ENCODE measurements around the gene ZNG1C. TPM values are rescaled to one million over a fixed set of nuclear protein-coding genes. Genes with fewer than 3 reads are reported as not detected.
"Not testable (repeated sequence)": the region's sequence is repeated elsewhere in the genome, so short reads cannot be mapped to it uniquely, and the experiment has no call there.

Gene ZNG1C
- total RNA-seq, 3 donors from 2014 or later (not counting 1 experiment from before 2014, with no cell fraction given) = 7.0 to 17.0 (median 13.5) TPM

DNA sequence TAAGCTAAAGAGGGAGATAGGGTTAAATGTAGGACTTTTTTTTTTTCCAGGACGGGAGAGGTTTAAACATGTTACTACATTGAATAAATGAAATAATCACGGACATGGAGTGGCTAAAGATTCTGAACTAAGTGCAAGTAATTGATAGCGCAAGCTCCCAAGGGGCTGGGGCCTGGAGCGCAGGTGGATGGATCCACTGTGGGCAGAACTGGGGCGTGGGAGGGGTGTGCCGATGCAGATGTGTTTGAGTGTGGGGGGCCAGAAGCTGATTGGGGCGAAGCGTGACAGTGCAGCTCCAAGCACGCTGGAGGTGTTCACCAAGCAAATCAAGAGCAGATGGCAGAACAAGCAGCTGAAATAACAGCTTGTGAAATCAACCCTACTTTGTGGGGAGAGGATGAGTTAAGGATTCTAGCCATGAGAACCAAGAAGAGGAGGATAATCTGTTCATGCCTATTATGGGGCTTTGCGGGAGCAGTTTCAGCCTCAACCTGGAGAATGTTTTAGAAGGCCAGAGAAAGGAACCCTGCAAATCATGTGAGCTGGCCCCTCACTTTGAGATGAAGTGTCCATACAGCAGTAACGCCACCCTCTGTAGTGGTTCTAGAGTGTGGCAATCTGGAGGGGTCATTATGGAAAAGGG is 88.9 kb downstream of the ZNG1C start:
- H3K4me3 ChIP-seq (ENCODE audit: low read length); intact Hi-C loops (cut with micrococcal nuclease); H3K9me3 ChIP-seq (ENCODE audit: control insufficient read depth, insufficient read depth, low read length); H3K4me1 Mint-ChIP-seq; DNase-seq; H3K27me3 Mint-ChIP-seq (ENCODE audit: low read depth in 2 of 2); H3K36me3 ChIP-seq (ENCODE audit: control insufficient read depth, insufficient read depth, low read length); H3K27ac Mint-ChIP-seq; ATAC-seq; H3K27me3 ChIP-seq (ENCODE audit: control insufficient read depth, insufficient read depth, low read length); H3K4me1 ChIP-seq (ENCODE audit: control insufficient read depth, insufficient read depth, low read length); H3K36me3 Mint-ChIP-seq; H3K4me3 Mint-ChIP-seq; H3K9me3 Mint-ChIP-seq; H3K27ac ChIP-seq (ENCODE audit: low read length): not testable (repeated sequence)
- WGBS (ENCODE audit: insufficient coverage) = 93% methylated on average over 4 of the region's 11 CpGs

DNA sequence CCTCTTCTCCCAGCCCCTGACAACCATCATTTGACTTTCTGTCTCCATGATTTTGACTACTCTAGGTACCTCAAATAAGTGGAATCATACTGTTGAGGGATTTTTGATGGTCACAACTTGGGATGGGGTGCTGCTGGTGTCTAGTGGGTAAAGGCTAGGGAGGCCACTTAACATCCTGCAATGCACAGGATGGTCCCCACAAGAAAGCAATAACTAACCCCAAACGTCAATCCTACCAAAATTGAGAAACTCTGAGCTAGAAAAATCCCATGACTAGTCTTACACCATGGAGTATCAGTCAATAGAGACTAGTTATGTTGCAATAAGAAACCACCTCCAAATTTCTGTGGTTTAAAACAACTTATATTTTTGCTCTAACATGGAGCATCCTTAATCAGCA is 90.3 kb downstream of the ZNG1C start:
- H3K27me3 Mint-ChIP-seq (ENCODE audit: low read depth in 2 of 2); H3K9me3 ChIP-seq (ENCODE audit: control insufficient read depth, insufficient read depth, low read length); H3K9me3 Mint-ChIP-seq; ATAC-seq; H3K4me1 Mint-ChIP-seq; H3K27me3 ChIP-seq (ENCODE audit: control insufficient read depth, insufficient read depth, low read length); H3K27ac Mint-ChIP-seq; H3K4me3 Mint-ChIP-seq; H3K27ac ChIP-seq (ENCODE audit: low read length); intact Hi-C loops (cut with micrococcal nuclease); H3K4me3 ChIP-seq (ENCODE audit: low read length); H3K36me3 Mint-ChIP-seq; H3K4me1 ChIP-seq (ENCODE audit: control insufficient read depth, insufficient read depth, low read length); H3K36me3 ChIP-seq (ENCODE audit: control insufficient read depth, insufficient read depth, low read length); DNase-seq: not testable (repeated sequence)
- no CpG with 5 or more reads among the region's 1 CpG for WGBS (ENCODE audit: insufficient coverage)

DNA sequence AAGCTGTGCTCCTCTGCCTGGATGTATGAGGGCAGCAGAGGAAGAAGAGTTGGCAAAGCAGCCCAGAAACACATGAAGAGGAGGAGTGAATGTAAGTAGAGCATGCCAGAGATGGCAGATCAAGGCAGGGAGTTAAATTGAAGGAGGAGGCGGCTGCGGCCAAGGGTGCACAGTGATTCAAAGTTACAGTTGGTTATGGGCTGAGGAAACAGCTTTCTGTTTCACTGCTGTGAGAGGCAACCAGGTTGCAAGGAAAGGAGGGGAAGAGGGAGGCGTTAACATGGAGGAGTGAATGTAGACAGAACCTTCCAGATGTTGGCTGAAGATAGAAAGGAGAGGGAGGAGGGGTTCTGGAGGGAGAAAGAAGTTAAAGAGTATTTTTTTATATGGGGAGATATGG is 94.2 kb downstream of the ZNG1C start:
- H3K4me1 ChIP-seq (ENCODE audit: control insufficient read depth, insufficient read depth, low read length); intact Hi-C loops (cut with micrococcal nuclease); H3K27me3 Mint-ChIP-seq (ENCODE audit: low read depth in 2 of 2); H3K4me3 ChIP-seq (ENCODE audit: low read length); H3K4me1 Mint-ChIP-seq; H3K4me3 Mint-ChIP-seq; H3K9me3 Mint-ChIP-seq; DNase-seq; H3K27ac ChIP-seq (ENCODE audit: low read length); H3K9me3 ChIP-seq (ENCODE audit: control insufficient read depth, insufficient read depth, low read length); H3K36me3 Mint-ChIP-seq; H3K27me3 ChIP-seq (ENCODE audit: control insufficient read depth, insufficient read depth, low read length); ATAC-seq; H3K27ac Mint-ChIP-seq; H3K36me3 ChIP-seq (ENCODE audit: control insufficient read depth, insufficient read depth, low read length): not testable (repeated sequence)
- WGBS (ENCODE audit: insufficient coverage) = no CpG with 5 or more reads among the region's 3 CpGs

- H3K4me3 Mint-ChIP-seq; ATAC-seq; H3K4me1 Mint-ChIP-seq; H3K27me3 ChIP-seq (ENCODE audit: control insufficient read depth, insufficient read depth, low read length); H3K27me3 Mint-ChIP-seq (ENCODE audit: low read depth in 2 of 2); H3K36me3 ChIP-seq (ENCODE audit: control insufficient read depth, insufficient read depth, low read length); H3K36me3 Mint-ChIP-seq; H3K9me3 ChIP-seq (ENCODE audit: control insufficient read depth, insufficient read depth, low read length); H3K9me3 Mint-ChIP-seq; H3K27ac Mint-ChIP-seq; H3K4me1 ChIP-seq (ENCODE audit: control insufficient read depth, insufficient read depth, low read length); DNase-seq; intact Hi-C loops (cut with micrococcal nuclease); H3K4me3 ChIP-seq (ENCODE audit: low read length); H3K27ac ChIP-seq (ENCODE audit: low read length): not testable (repeated sequence)
- no CpG with 5 or more reads among the region's 10 CpGs for WGBS (ENCODE audit: insufficient coverage)
Observed at GRCh38 chr9:68336639-68337339, 95.0 kb downstream of the ZNG1C start.

GRCh38 chr9:68338000-68338399 is 96.2 kb downstream of the ZNG1C start:
- H3K9me3 ChIP-seq (ENCODE audit: control insufficient read depth, insufficient read depth, low read length); intact Hi-C loops (cut with micrococcal nuclease); H3K36me3 ChIP-seq (ENCODE audit: control insufficient read depth, insufficient read depth, low read length); H3K27ac ChIP-seq (ENCODE audit: low read length); DNase-seq; H3K27ac Mint-ChIP-seq; H3K9me3 Mint-ChIP-seq; H3K27me3 Mint-ChIP-seq (ENCODE audit: low read depth in 2 of 2); H3K36me3 Mint-ChIP-seq; H3K4me3 ChIP-seq (ENCODE audit: low read length); ATAC-seq; H3K4me1 ChIP-seq (ENCODE audit: control insufficient read depth, insufficient read depth, low read length); H3K27me3 ChIP-seq (ENCODE audit: control insufficient read depth, insufficient read depth, low read length); H3K4me1 Mint-ChIP-seq; H3K4me3 Mint-ChIP-seq: not testable (repeated sequence)
- 85% methylated on average over 6 of the region's 7 CpGs for WGBS (ENCODE audit: insufficient coverage)
